Measurements from ENCODE around the gene CAPN13. TPM values are rescaled to one million over a fixed set of nuclear protein-coding genes. Genes with fewer than 3 reads are reported as not detected.

Gene CAPN13
- total RNA-seq, 1 donor from 2014 or later, result not detected

DNA sequence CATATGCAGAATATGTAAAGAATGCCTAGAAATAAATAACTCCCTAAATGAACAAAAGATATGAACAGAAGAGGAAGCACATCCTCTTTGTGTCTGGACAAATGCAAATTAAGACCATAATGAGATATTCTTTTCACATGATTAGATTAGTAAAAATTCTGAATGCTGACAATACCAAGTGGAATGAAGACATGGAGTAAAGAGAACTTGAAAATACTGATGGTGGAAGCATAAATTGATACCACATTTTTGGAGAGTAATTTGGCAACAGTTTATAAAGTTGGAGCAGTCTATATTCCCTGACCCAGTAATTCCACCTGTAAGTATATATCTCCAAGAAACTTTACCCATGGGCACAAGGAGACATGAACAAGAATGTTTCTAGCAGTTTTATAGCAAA is 130.0 kb downstream of the CAPN13 start:
- Mint-ChIP-seq H3K9me3 (no peaks in the 10 kb centered on the region), H3K36me3 (ENCODE audit: low read depth) (no peaks in the 10 kb centered on the region), H3K4me1 (no peaks in the 10 kb centered on the region), H3K4me3 (no peak overlapping the region), H3K27ac (no peak overlapping the region), H3K27me3 (peaks cover 17% of the 10 kb centered on the region)
- DNase-seq, result no peak
- intact Hi-C loops (cut with micrococcal nuclease), result loop anchor here (10.0 kb wide), 1 partner anchor 172 kb away; no protein-coding TSS in a partner anchor

DNA sequence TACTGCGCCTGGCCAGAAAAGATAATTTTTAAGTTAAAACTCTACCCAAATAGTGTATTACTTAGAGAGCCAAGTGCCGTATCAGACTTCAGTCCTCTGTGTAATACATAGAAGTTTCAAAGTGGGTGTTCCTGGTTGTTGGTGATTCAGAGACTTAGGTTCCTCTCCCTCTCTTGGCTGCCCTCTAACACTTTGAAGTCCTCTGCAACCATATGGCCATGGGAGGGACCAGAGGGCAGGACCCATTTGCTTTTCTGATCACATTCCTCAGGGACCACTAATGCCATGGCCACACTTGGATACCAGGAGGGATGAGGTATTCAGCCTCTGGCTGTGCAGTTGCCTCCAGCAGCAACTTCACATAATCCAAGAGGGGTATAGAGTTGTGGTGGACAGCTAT is 131.5 kb downstream of the CAPN13 start:
- DNase-seq, result no peak
- intact Hi-C loops (cut with micrococcal nuclease), result loop anchor here (10.0 kb wide), 1 partner anchor 171 kb away; no protein-coding TSS in a partner anchor
- Mint-ChIP-seq H3K9me3 (no peaks in the 10 kb centered on the region), H3K27me3 (peaks cover 17% of the 10 kb centered on the region), H3K36me3 (ENCODE audit: low read depth) (no peaks in the 10 kb centered on the region), H3K4me1 (no peaks in the 10 kb centered on the region), H3K4me3 (no peak overlapping the region), H3K27ac (no peak overlapping the region)

DNA sequence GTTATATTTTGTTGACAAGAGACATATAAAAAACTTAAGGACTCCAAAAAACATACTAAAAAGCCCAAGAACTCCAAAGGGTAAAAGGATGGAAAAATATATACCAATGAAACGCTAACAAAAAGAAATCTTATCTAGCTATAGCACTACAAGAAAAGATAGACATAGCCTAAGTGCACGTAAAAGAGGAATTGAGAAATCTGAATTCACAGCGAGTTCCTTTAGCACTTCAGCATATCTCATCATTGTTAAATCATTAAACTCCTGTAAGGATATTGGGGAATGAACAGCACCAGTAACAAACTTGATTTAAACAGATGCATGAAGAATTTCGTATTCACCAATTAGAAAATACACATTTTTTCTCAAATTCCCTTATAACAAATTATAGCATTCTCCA is 134.1 kb downstream of the CAPN13 start:
- Mint-ChIP-seq H3K36me3 (ENCODE audit: low read depth) (no peaks in the 10 kb centered on the region), H3K9me3 (no peaks in the 10 kb centered on the region), H3K27ac (no peak overlapping the region), H3K4me1 (no peaks in the 10 kb centered on the region), H3K27me3 (peaks cover 17% of the 10 kb centered on the region), H3K4me3 (no peak overlapping the region)
- DNase-seq, result no peak
- intact Hi-C loops (cut with micrococcal nuclease), result loop anchor here (10.0 kb wide), 1 partner anchor 168 kb away; no protein-coding TSS in a partner anchor

All from activated CD4-positive, alpha-beta T cell treated with anti-CD3 and anti-CD28 coated beads, Interleukin-2, amount 10 ng/mL, durations not matched to agents 24 days and 14 days (primary cell).